K562 (cell line): ENCODE measurements around the gene ZNF71. TPM values are rescaled to one million over a fixed set of nuclear protein-coding genes. Genes with fewer than 3 reads are reported as not detected.

ENCODE experiments used
- ATAC-seq: fragments of 200-7000 bp; cut with Tn5 transposase; 3 replicates; pipeline ENCODE4 v1.9.1; 2020; ENCODE audit warnings: moderate library complexity
- BruUV-seq: library from RNA; stranded (reverse); fragments of 400-500 nt; replicated peaks from 2 replicates; lab custom pipeline; 2021; lab: Mats Ljungman, UMichigan
- CTCF ChIA-PET: fragments of 300-600 bp; formaldehyde crosslinking; extraction: SDS; loops from one replicate; lab custom pipeline; 2021; ENCODE audit warnings: low intra/inter-chr PET ratio; lab: Yijun Ruan, JAX
- POLR2A ChIA-PET: fragments of 300-600, 350-650 bp; sonication (Branson Sonifier 250); formaldehyde crosslinking; extraction: SDS; loops from one replicate; lab custom pipeline; 2021; ENCODE audit warnings: antibody characterized with exemption, inconsistent platforms; lab: Yijun Ruan, JAX
- DNase-seq, 4 experiments: peaks; one replicate each; pipeline versions ENCODE4 v3.0.0 to v3.0.0-alpha.2; 2011 to 2018; ENCODE audit warnings: low spot score in 3 of 4, mixed read lengths in 3 of 4; ENCODE audit errors: extremely low read depth in 1 of 4
- FAIRE-seq: peaks from 2 replicates; lab custom pipeline; 2011; peaks lifted over from hg19 to GRCh38; lab: Jason Lieb, UNC
- H2AFZ ChIP-seq: 2 replicates; pipeline ENCODE4 v1.6.0; 2011; ENCODE audit warnings: low read depth, low read length, control low read depth, inconsistent platforms
- H3K27ac ChIP-seq: fragments of 200-600 bp; 3 replicates; pipeline ENCODE4 v1.8.0; 2011; ENCODE audit warnings: low read depth, mild to moderate bottlenecking, control low read depth, inconsistent platforms, low read length, moderate library complexity, mixed read lengths; ENCODE audit errors: extremely low read depth
- H3K27me3 ChIP-seq, 2 experiments: fragments of 300-600 bp in 1 of 2; 2 replicates in 1 of 2; 3 replicates in 1 of 2; pipeline versions ENCODE4 v1.6.0 to v1.8.0; 2011; ENCODE audit warnings: inconsistent platforms in 2 of 2, low read length in 2 of 2, mild to moderate bottlenecking in 1 of 2, mixed read lengths in 1 of 2, moderate library complexity in 1 of 2; ENCODE audit not compliant: control insufficient read depth in 2 of 2, insufficient read depth in 2 of 2
- H3K36me3 ChIP-seq: fragments of 300-600 bp; 3 replicates; pipeline ENCODE4 v1.8.0; 2011; ENCODE audit warnings: mild to moderate bottlenecking, low read length, inconsistent platforms; ENCODE audit not compliant: control insufficient read depth, insufficient read depth
- H3K4me1 ChIP-seq, 2 experiments: fragments of 200-600 bp in 1 of 2; replicated peaks in 1 of 2; 2 replicates in 1 of 2; 3 replicates in 1 of 2; pipeline versions ENCODE4 v1.5.1 to v1.8.0; 2011; ENCODE audit warnings: inconsistent platforms in 2 of 2, low read length in 2 of 2, mild to moderate bottlenecking in 1 of 2, mixed read lengths in 1 of 2, moderate library complexity in 1 of 2; ENCODE audit not compliant: control insufficient read depth in 2 of 2, insufficient read depth in 2 of 2
- H3K4me2 ChIP-seq: 2 replicates; pipeline ENCODE4 v1.6.1; 2011; ENCODE audit warnings: low read length, control low read depth, inconsistent platforms, mixed read lengths; ENCODE audit not compliant: insufficient read depth
- H3K4me3 ChIP-seq: fragments of 200-600 bp; sonication (generic), shearing (Covaris generic); 2 replicates; pipeline ENCODE4 v1.5.1; 2016; ENCODE audit warnings: control low read depth, inconsistent platforms
- H3K79me2 ChIP-seq: fragments of 200-600 bp; 3 replicates; pipeline ENCODE4 v1.8.0; 2011; ENCODE audit warnings: low read length, inconsistent platforms; ENCODE audit not compliant: control insufficient read depth, insufficient read depth
- H3K9ac ChIP-seq, 2 experiments: 2 replicates each; pipeline versions ENCODE4 v1.6.0 to v1.6.1; 2011; ENCODE audit warnings: low read depth in 2 of 2, low read length in 2 of 2, control low read depth in 1 of 2, inconsistent platforms in 1 of 2, mild to moderate bottlenecking in 1 of 2, mixed read lengths in 1 of 2; ENCODE audit not compliant: insufficient read depth in 1 of 2
- H3K9me1 ChIP-seq: one replicate; pipeline ENCODE4 v1.6.0; 2011; ENCODE audit warnings: inconsistent platforms, mild to moderate bottlenecking, low read length, moderate library complexity; ENCODE audit not compliant: control insufficient read depth, insufficient read depth
- H3K9me3 ChIP-seq: replicated peaks from 2 replicates; pipeline ENCODE4 v1.5.1; 2011; ENCODE audit warnings: low read depth, low read length, inconsistent platforms; ENCODE audit not compliant: control insufficient read depth, insufficient read depth
- H4K20me1 ChIP-seq: replicated peaks from 2 replicates; pipeline ENCODE4 v1.6.1; 2011; ENCODE audit warnings: low read length, inconsistent platforms, mixed read lengths; ENCODE audit not compliant: control insufficient read depth, insufficient read depth
- ARID2 ChIP-seq: fragments of 450-650 bp; IDR thresholded peaks from 2 replicates; pipeline ENCODE4 v1.6.1; 2017; ENCODE audit warnings: antibody characterized with exemption, mild to moderate bottlenecking
- CC2D1A ChIP-seq: fragments of 450-650 bp; IDR thresholded peaks from 2 replicates; pipeline ENCODE4 v1.6.1; 2017; ENCODE audit warnings: mild to moderate bottlenecking
- GTF2E2 ChIP-seq: fragments of 200-800 bp; sonication (Bioruptor generic); IDR thresholded peaks from 2 replicates; pipeline ENCODE4 v1.6.1; 2016; ENCODE audit warnings: missing genetic modification characterization, missing compliant biosample characterization
- MAFG ChIP-seq: fragments of 450-650 bp; conservative IDR thresholded peaks from 2 replicates; pipeline ENCODE4 v1.6.1; 2016; ENCODE audit warnings: missing genetic modification characterization, missing compliant biosample characterization
- NBN ChIP-seq: fragments of 450-650 bp; IDR thresholded peaks from 2 replicates; pipeline ENCODE4 v1.6.1; 2016; ENCODE audit warnings: low read depth, mild to moderate bottlenecking
- REST ChIP-seq, 2 experiments: fragments of 450-650 bp; formaldehyde crosslinking in 1 of 2; IDR thresholded peaks; 2 replicates each; pipeline versions ENCODE4 v1.4.0 to v1.6.1; 2014 to 2020; ENCODE audit warnings: mild to moderate bottlenecking in 2 of 2, borderline replicate concordance in 1 of 2, low read depth in 1 of 2
- ZNF140 ChIP-seq: fragments of 250-450 bp; sonication (Bioruptor Pico); IDR thresholded peaks from 2 replicates; pipeline ENCODE4 v1.8.0; 2021; ENCODE audit warnings: moderate library complexity, mild to moderate bottlenecking, inconsistent platforms
- WGBS: fragments of 100-300 bp; shearing (Covaris generic); methylation state at CpG from one replicate; pipeline ENCODE4 v1.1.6; 2016; ENCODE audit warnings: low coverage, mixed read lengths; ENCODE audit not compliant: insufficient coverage; ENCODE audit errors: missing lambda C conversion rate; 5-methylcytosine and 5-hydroxymethylcytosine counted together
- in situ Hi-C: fragments of 300-500 bp; cut with MboI; formaldehyde crosslinking; loops from 4 replicates; pipeline ENCODE4 v1.15.0; 2018; ENCODE audit warnings: inconsistent platforms, mixed read lengths
- intact Hi-C: fragments of 100-400 bp; cut with micrococcal nuclease; formaldehyde crosslinking; loops from 2 replicates; pipeline ENCODE4 v1.14.2; 2022
- polyA plus RNA-seq, 8 experiments: library from polyadenylated mRNA; depleted of rRNA in 4 of 8; stranded (reverse) in 5 of 8; unstranded in 3 of 8; fragments of >200 nt; fragmentation: Nextera tagmentation in 2 of 8; fragmentation: Illumina TruSeq in 1 of 8; extraction: Ambion mirVana in 2 of 8; extraction: Trizol in 1 of 8; gene quantifications; 2 replicates each; pipeline versions ENCODE4 v1.2.1 to v1.2.3, GENCODE V29; 2011 to 2014; ENCODE audit warnings: inconsistent platforms in 1 of 8, missing spikeins in 1 of 8
- total RNA-seq, 7 experiments: library from RNA; depleted of rRNA in 6 of 7; stranded (reverse); fragments of >200 nt in 6 of 7; fragmentation: Illumina TruSeq in 2 of 7; extraction: Trizol in 2 of 7; gene quantifications; 2 replicates each; pipeline versions ENCODE4 v1.2.1 to v1.2.3, GENCODE V29; 2011 to 2021; ENCODE audit warnings: low replicate concordance in 1 of 7

Gene ZNF71
- total and polyA plus RNA-seq, 9 of the 15 experiments (the other 6 are each of a cell fraction or from before 2014, with no cell fraction given): 0.04 to 0.13 (median 0.06) TPM; not detected in 4

GRCh38 chr19:56668676-56669075 lies 73.6 kb downstream of the ZNF71 start:
- TF ChIP-seq NBN (no peak), ARID2 (no peak), MAFG (no peak), GTF2E2 (no peak), ZNF140 (CRISPR knock-in tag) (no peak), CC2D1A (no peak), REST (IDR thresholded peaks at IDR 0.05; ENCODE audit: borderline replicate concordance) (no peak), REST (CRISPR knock-in tag; IDR thresholded peaks at IDR 0.05; ENCODE audit: low read depth) (no peak)
- FAIRE-seq (no peak), DNase-seq (no peak), ATAC-seq (no peak)
- no peak overlapping the region for H3K4me3 ChIP-seq
- intact Hi-C loops (no loop called here), in situ Hi-C loops (no loop called here)
- no peak overlapping the region for H3K9ac ChIP-seq
- CTCF ChIA-PET: no interaction called here
- no peaks in the 10 kb centered on the region for H3K36me3 ChIP-seq
- no peaks in the 10 kb centered on the region for H3K27me3 ChIP-seq
- H4K20me1 ChIP-seq: no peaks in the 10 kb centered on the region
- WGBS: 1% methylated on average over 9 of the region's 9 CpGs
- H3K79me2 ChIP-seq: no peaks in the 10 kb centered on the region
- peaks cover 0 to 4% of the 10 kb centered on the region in 2 experiments; a peak in 1 of 5 replicates for H3K4me1 ChIP-seq
- POLR2A ChIA-PET: no interaction called here
- no peak overlapping the region for H2AFZ ChIP-seq
- BruUV-seq: no TSS peak
- H3K27ac ChIP-seq: no peak overlapping the region
- no peaks in the 10 kb centered on the region for H3K9me1 ChIP-seq
- H3K9me3 ChIP-seq: no peaks in the 10 kb centered on the region; the same call in 1 of the 2 replicates
- H3K4me2 ChIP-seq: no peak overlapping the region
